ENCODE results near the gene CD8B.

- TF ChIP-seq, protein P1, sequence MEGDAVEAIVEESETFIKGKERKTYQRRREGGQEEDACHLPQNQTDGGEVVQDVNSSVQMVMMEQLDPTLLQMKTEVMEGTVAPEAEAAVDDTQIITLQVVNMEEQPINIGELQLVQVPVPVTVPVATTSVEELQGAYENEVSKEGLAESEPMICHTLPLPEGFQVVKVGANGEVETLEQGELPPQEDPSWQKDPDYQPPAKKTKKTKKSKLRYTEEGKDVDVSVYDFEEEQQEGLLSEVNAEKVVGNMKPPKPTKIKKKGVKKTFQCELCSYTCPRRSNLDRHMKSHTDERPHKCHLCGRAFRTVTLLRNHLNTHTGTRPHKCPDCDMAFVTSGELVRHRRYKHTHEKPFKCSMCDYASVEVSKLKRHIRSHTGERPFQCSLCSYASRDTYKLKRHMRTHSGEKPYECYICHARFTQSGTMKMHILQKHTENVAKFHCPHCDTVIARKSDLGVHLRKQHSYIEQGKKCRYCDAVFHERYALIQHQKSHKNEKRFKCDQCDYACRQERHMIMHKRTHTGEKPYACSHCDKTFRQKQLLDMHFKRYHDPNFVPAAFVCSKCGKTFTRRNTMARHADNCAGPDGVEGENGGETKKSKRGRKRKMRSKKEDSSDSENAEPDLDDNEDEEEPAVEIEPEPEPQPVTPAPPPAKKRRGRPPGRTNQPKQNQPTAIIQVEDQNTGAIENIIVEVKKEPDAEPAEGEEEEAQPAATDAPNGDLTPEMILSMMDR (IDR thresholded peaks at IDR 0.05), result no peak
- TF ChIP-seq POLR2A (IDR thresholded peaks at IDR 0.05), result no peak
Observed at GRCh38 chr2:86790676-86791572, 70.8 kb downstream of the CD8B start, which contains the start of gene CD8A.

All from stomach (tissue), 4 donors.